PFSK-1 (cell line): Measurements from ENCODE around the gene SKI.

Experiments used
- POLR2AphosphoS5 ChIP-seq: IDR thresholded peaks from 2 replicates; pipeline ENCODE4 v1.6.1; 2012; ENCODE audit warnings: low read depth, mild to moderate bottlenecking, control low read depth, low read length, moderate library complexity
- REST ChIP-seq, 2 experiments: IDR thresholded peaks; 2 replicates each; pipeline versions ENCODE4 v1.6.1 to v1.8.0; 2011 to 2012; ENCODE audit warnings: low read depth in 2 of 2, low read length in 2 of 2, control low read depth in 1 of 2, inconsistent platforms in 1 of 2, mild to moderate bottlenecking in 1 of 2, moderate library complexity in 1 of 2; ENCODE audit not compliant: insufficient read depth in 1 of 2

DNA sequence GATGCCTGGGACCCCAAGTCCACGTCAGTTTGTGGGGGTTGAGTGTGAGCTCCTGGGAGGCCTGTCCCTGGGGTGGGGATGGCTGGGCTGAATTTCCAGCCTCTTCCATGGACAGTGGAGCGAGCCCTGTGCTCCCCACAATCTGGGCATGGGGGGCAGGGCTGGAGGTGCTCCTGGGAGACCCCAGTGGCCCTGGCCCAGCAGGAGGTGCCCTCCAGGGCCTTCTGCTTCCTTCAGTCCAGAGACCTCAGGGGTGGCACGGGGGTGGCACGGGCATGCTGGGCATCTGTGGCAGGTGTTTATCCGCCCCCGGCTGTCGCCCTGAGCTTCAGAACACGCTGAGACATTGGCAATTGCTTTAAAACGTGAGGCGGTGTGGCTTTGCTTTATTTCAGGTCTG, 122.4 kb downstream of the SKI start:
- no peak for TF ChIP-seq REST (IDR thresholded peaks at IDR 0.05; ENCODE audit: insufficient read depth in 1 of 2, low read depth in 2 of 2, low read length in 2 of 2)
- no peak for TF ChIP-seq POLR2AphosphoS5
